GM23338 (cell line): Measurements from ENCODE around the gene B4GALT2. TPM values are rescaled to one million over a fixed set of nuclear protein-coding genes. Genes with fewer than 3 reads are reported as not detected.

Experiments used
- ATAC-seq: fragments of 200-7000 bp; cut with Tn5 transposase; 3 replicates; pipeline ENCODE4 v1.9.1; 2020
- DNase-seq: peaks from one replicate; pipeline ENCODE4 v3.0.0-alpha.2; 2015; ENCODE audit warnings: low spot score
- H2AFZ ChIP-seq: fragments of 200-600 bp; sonication (generic); 2 replicates; pipeline ENCODE4 v1.8.0; 2016; ENCODE audit warnings: antibody characterized with exemption, mild to moderate bottlenecking, moderate library complexity
- H3F3A ChIP-seq: fragments of 200-600 bp; sonication (generic); replicated peaks from 2 replicates; pipeline ENCODE4 v1.8.0; 2017; ENCODE audit warnings: antibody characterized with exemption, mixed run types, low read depth
- H3K27ac ChIP-seq: fragments of 200-600 bp; sonication (generic); 2 replicates; pipeline ENCODE4 v1.6.1; 2016; ENCODE audit warnings: low read depth
- H3K27me3 ChIP-seq: fragments of 200-600 bp; sonication (generic); 2 replicates; pipeline ENCODE4 v1.8.0; 2016; ENCODE audit warnings: mild to moderate bottlenecking, mixed run types, moderate library complexity; ENCODE audit not compliant: insufficient read depth
- H3K36me3 ChIP-seq: fragments of 200-600 bp; sonication (generic); 2 replicates; pipeline ENCODE4 v1.8.0; 2016; ENCODE audit warnings: mild to moderate bottlenecking; ENCODE audit not compliant: insufficient read depth
- H3K4me1 ChIP-seq: fragments of 200-600 bp; sonication (generic); 2 replicates; pipeline ENCODE4 v1.8.0; 2016; ENCODE audit warnings: mild to moderate bottlenecking, moderate library complexity; ENCODE audit not compliant: insufficient read depth
- H3K4me2 ChIP-seq: fragments of 200-600 bp; sonication (generic); 2 replicates; pipeline ENCODE4 v1.7.1; 2017; ENCODE audit warnings: mixed run types
- H3K4me3 ChIP-seq: fragments of 200-600 bp; sonication (generic); 2 replicates; pipeline ENCODE4 v1.6.1; 2016; ENCODE audit warnings: mixed run types
- H3K79me2 ChIP-seq: fragments of 200-600 bp; sonication (generic); replicated peaks from 2 replicates; pipeline ENCODE4 v1.8.0; 2017; ENCODE audit warnings: mild to moderate bottlenecking; ENCODE audit not compliant: insufficient read depth
- H3K9me2 ChIP-seq: fragments of 200-600 bp; sonication (generic); 2 replicates; pipeline ENCODE4 v1.8.0; 2017; ENCODE audit not compliant: insufficient read depth
- H4K20me1 ChIP-seq: fragments of 200-600 bp; sonication (generic); replicated peaks from 2 replicates; pipeline ENCODE4 v1.8.0; 2017; ENCODE audit warnings: mild to moderate bottlenecking; ENCODE audit not compliant: insufficient read depth
- H3K27ac Mint-ChIP-seq: 2 replicates; pipeline ENCODE4 v1.8.0; 2020; ENCODE audit warnings: inconsistent platforms, mild to moderate bottlenecking, moderate library complexity, mixed read lengths
- H3K27me3 Mint-ChIP-seq: 3 replicates; pipeline ENCODE4 v1.8.0; 2022; ENCODE audit warnings: low read depth, mild to moderate bottlenecking, moderate library complexity, mixed read lengths, inconsistent platforms; ENCODE audit not compliant: insufficient read depth, poor library complexity
- H3K36me3 Mint-ChIP-seq: 3 replicates; pipeline ENCODE4 v1.8.0; 2021; ENCODE audit warnings: low read depth, mild to moderate bottlenecking, inconsistent platforms, moderate library complexity, mixed read lengths
- H3K4me1 Mint-ChIP-seq: 3 replicates; pipeline ENCODE4 v1.8.0; 2020; ENCODE audit warnings: mild to moderate bottlenecking, inconsistent platforms, mixed read lengths
- H3K4me3 Mint-ChIP-seq: 3 replicates; pipeline ENCODE4 v1.8.0; 2021; ENCODE audit warnings: moderate library complexity, mild to moderate bottlenecking, inconsistent platforms, mixed read lengths
- H3K9me3 Mint-ChIP-seq: 3 replicates; pipeline ENCODE4 v1.8.0; 2020; ENCODE audit warnings: moderate library complexity, mild to moderate bottlenecking, inconsistent platforms, mixed read lengths
- CREB1 ChIP-seq: fragments of 250-450 bp; sonication (Bioruptor Pico); IDR thresholded peaks from 2 replicates; pipeline ENCODE4 v1.5.0; 2020; ENCODE audit warnings: low read depth, mild to moderate bottlenecking, moderate library complexity
- CTCF ChIP-seq, 2 experiments: fragments of 200-600 bp in 1 of 2; sonication (generic) in 1 of 2; conservative IDR thresholded peaks; 2 replicates each; pipeline versions ENCODE4 v1.5.1 to v1.6.1; 2016 to 2017; ENCODE audit warnings: antibody characterized with exemption in 2 of 2, low read depth in 2 of 2, mild to moderate bottlenecking in 2 of 2, moderate library complexity in 1 of 2
- EZH2 ChIP-seq: fragments of 200-600 bp; sonication (generic); IDR thresholded peaks from one replicate; pipeline ENCODE4 v1.8.0; 2017; ENCODE audit warnings: antibody characterized with exemption, mild to moderate bottlenecking, low read depth; ENCODE audit not compliant: unreplicated experiment
- EZH2phosphoT487 ChIP-seq: fragments of 200-600 bp; sonication (generic); IDR thresholded peaks from one replicate; pipeline ENCODE4 v1.8.1; 2018; ENCODE audit warnings: antibody characterized with exemption; ENCODE audit not compliant: unreplicated experiment
- JUNB ChIP-seq: IDR thresholded peaks from one replicate; pipeline ENCODE4 v1.6.1; 2016; ENCODE audit warnings: antibody characterized with exemption; ENCODE audit not compliant: unreplicated experiment
- POLR2AphosphoS5 ChIP-seq: IDR thresholded peaks from 2 replicates; pipeline ENCODE4 v1.6.1; 2016; ENCODE audit warnings: antibody characterized with exemption, low read depth
- STAT1 ChIP-seq: IDR thresholded peaks from one replicate; pipeline ENCODE4 v1.6.1; 2016; ENCODE audit warnings: antibody characterized with exemption; ENCODE audit not compliant: unreplicated experiment
- ZNF114 ChIP-seq: fragments of 250-450 bp; sonication (Bioruptor Pico); IDR thresholded peaks from 2 replicates; pipeline ENCODE4 v1.5.0; 2020; ENCODE audit warnings: mild to moderate bottlenecking, moderate library complexity
- ZNF331 ChIP-seq: fragments of 250-450 bp; sonication (Bioruptor Pico); IDR thresholded peaks from 2 replicates; pipeline ENCODE4 v1.5.0; 2020; ENCODE audit warnings: low read depth, mild to moderate bottlenecking, moderate library complexity
- polyA plus RNA-seq: library from polyadenylated mRNA; unstranded; fragments of >200 nt; fragmentation: Nextera tagmentation; extraction: Ambion mirVana; gene quantifications from 2 replicates; pipeline ENCODE4 v1.2.1, GENCODE V29; 2016
- total RNA-seq: library from RNA; depleted of rRNA; stranded (reverse); fragments of >200 nt; shearing (Covaris generic); gene quantifications from 2 replicates; pipeline ENCODE4 v1.2.3, GENCODE V29; 2014
- TF ChIP-seq, protein P1 (sequence below): IDR thresholded peaks from 2 replicates; pipeline ENCODE4 v1.6.1; 2016; ENCODE audit warnings: antibody characterized with exemption
- TF ChIP-seq, protein P2 (sequence below): fragments of 250-450 bp; sonication (Bioruptor Pico); IDR thresholded peaks from 2 replicates; pipeline ENCODE4 v1.5.0; 2020; ENCODE audit warnings: mild to moderate bottlenecking, moderate library complexity

Gene B4GALT2
- total and polyA plus RNA-seq, 2 experiments from 2014 or later, result 22.4 to 63.1 TPM

DNA sequence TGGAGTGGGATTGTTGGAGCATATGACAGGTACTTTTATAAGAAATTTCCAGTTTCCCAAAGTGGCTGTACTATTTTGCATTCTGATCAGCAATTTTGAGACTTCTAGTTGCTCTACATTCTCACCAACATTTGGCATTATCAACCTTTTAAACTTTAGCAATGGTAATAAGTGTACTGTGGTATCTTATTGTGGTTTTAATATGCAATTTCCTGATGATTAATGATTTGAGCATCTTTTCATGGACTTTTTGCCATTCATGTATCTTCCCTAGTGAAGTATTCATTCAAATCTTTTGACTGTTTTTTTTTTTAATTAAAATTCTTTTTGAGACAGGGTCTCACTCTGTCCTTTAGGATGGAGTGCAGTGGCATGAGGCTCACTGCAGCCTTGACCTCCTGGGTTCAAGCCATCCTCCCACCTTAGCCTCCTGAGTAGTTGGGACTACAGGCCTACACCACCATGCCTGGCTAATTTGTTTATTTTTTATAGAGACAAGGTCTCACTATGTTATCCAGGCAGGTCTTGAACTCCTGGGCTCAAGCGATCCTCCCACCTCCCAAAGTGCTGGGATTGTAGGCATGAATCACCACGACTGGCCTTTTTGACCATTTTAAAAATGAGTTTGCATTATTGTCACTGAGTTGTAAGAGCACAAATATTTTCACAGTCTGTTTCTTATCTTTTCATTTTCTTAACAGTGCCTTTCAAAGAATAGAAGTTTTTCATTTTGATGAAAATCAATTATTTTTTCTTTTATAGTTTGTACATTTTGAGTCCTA, 60.1 kb downstream of the B4GALT2 start:
- Histone ChIP-seq H3K4me3 (no peak overlapping the region), H4K20me1 (no peaks in the 10 kb centered on the region), H3K79me2 (no peaks in the 10 kb centered on the region), H3K4me1 (no peaks in the 10 kb centered on the region), H3K27ac (no peak overlapping the region), H3K9me2 (no peaks in the 10 kb centered on the region), H2AFZ (no peak overlapping the region), H3F3A (no peaks in the 10 kb centered on the region), H3K36me3 (no peaks in the 10 kb centered on the region), H3K27me3 (peaks cover 3% of the 10 kb centered on the region; the same call in 1 of the 2 replicates), H3K4me2 (no peak overlapping the region)
- Mint-ChIP-seq H3K9me3 (no peaks in the 10 kb centered on the region), H3K27ac (no peak overlapping the region), H3K36me3 (no peaks in the 10 kb centered on the region), H3K27me3 (peaks cover 3% of the 10 kb centered on the region), H3K4me1 (peaks cover 6% of the 10 kb centered on the region), H3K4me3 (no peak overlapping the region)
- no peak for DNase-seq
- TF ChIP-seq, protein P1, sequence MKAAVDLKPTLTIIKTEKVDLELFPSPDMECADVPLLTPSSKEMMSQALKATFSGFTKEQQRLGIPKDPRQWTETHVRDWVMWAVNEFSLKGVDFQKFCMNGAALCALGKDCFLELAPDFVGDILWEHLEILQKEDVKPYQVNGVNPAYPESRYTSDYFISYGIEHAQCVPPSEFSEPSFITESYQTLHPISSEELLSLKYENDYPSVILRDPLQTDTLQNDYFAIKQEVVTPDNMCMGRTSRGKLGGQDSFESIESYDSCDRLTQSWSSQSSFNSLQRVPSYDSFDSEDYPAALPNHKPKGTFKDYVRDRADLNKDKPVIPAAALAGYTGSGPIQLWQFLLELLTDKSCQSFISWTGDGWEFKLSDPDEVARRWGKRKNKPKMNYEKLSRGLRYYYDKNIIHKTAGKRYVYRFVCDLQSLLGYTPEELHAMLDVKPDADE, result no peak
- no peak for TF ChIP-seq POLR2AphosphoS5
- no peak for ATAC-seq

GRCh38 chr1:44040418-44040817, 61.4 kb downstream of the B4GALT2 start:
- no peaks in the 10 kb centered on the region for H4K20me1 ChIP-seq
- no peak overlapping the region for H3K27ac ChIP-seq
- H3K4me1 ChIP-seq, result no peaks in the 10 kb centered on the region
- H3K9me2 ChIP-seq, result no peaks in the 10 kb centered on the region
- no peak overlapping the region for H3K4me3 Mint-ChIP-seq
- H3K9me3 Mint-ChIP-seq, result no peaks in the 10 kb centered on the region
- peaks cover 3% of the 10 kb centered on the region for H3K27me3 Mint-ChIP-seq
- no peaks in the 10 kb centered on the region for H3F3A ChIP-seq
- TF ChIP-seq, protein P2, sequence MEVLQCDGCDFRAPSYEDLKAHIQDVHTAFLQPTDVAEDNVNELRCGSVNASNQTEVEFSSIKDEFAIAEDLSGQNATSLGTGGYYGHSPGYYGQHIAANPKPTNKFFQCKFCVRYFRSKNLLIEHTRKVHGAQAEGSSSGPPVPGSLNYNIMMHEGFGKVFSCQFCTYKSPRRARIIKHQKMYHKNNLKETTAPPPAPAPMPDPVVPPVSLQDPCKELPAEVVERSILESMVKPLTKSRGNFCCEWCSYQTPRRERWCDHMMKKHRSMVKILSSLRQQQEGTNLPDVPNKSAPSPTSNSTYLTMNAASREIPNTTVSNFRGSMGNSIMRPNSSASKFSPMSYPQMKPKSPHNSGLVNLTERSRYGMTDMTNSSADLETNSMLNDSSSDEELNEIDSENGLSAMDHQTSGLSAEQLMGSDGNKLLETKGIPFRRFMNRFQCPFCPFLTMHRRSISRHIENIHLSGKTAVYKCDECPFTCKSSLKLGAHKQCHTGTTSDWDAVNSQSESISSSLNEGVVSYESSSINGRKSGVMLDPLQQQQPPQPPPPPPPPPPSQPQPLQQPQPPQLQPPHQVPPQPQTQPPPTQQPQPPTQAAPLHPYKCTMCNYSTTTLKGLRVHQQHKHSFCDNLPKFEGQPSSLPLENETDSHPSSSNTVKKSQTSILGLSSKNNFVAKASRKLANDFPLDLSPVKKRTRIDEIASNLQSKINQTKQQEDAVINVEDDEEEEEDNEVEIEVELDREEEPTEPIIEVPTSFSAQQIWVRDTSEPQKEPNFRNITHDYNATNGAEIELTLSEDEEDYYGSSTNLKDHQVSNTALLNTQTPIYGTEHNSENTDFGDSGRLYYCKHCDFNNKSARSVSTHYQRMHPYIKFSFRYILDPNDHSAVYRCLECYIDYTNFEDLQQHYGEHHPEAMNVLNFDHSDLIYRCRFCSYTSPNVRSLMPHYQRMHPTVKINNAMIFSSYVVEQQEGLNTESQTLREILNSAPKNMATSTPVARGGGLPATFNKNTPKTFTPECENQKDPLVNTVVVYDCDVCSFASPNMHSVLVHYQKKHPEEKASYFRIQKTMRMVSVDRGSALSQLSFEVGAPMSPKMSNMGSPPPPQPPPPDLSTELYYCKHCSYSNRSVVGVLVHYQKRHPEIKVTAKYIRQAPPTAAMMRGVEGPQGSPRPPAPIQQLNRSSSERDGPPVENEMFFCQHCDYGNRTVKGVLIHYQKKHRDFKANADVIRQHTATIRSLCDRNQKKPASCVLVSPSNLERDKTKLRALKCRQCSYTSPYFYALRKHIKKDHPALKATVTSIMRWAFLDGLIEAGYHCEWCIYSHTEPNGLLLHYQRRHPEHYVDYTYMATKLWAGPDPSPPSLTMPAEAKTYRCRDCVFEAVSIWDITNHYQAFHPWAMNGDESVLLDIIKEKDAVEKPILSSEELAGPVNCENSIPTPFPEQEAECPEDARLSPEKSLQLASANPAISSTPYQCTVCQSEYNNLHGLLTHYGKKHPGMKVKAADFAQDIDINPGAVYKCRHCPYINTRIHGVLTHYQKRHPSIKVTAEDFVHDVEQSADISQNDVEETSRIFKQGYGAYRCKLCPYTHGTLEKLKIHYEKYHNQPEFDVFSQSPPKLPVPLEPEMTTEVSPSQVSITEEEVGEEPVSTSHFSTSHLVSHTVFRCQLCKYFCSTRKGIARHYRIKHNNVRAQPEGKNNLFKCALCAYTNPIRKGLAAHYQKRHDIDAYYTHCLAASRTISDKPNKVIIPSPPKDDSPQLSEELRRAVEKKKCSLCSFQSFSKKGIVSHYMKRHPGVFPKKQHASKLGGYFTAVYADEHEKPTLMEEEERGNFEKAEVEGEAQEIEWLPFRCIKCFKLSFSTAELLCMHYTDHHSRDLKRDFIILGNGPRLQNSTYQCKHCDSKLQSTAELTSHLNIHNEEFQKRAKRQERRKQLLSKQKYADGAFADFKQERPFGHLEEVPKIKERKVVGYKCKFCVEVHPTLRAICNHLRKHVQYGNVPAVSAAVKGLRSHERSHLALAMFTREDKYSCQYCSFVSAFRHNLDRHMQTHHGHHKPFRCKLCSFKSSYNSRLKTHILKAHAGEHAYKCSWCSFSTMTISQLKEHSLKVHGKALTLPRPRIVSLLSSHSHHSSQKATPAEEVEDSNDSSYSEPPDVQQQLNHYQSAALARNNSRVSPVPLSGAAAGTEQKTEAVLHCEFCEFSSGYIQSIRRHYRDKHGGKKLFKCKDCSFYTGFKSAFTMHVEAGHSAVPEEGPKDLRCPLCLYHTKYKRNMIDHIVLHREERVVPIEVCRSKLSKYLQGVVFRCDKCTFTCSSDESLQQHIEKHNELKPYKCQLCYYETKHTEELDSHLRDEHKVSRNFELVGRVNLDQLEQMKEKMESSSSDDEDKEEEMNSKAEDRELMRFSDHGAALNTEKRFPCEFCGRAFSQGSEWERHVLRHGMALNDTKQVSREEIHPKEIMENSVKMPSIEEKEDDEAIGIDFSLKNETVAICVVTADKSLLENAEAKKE (CRISPR knock-in tag), result no peak
- no peak for TF ChIP-seq EZH2
- no peak for TF ChIP-seq ZNF331 (CRISPR knock-in tag)
- TF ChIP-seq JUNB, result no peak
- no peak for TF ChIP-seq STAT1
- no peak for TF ChIP-seq ZNF114 (CRISPR knock-in tag)
- TF ChIP-seq POLR2AphosphoS5, result no peak
- TF ChIP-seq, protein P1, result no peak
- no peak for TF ChIP-seq EZH2phosphoT487
- no peak for TF ChIP-seq CREB1 (CRISPR knock-in tag)
- no peak for TF ChIP-seq CTCF (conservative IDR thresholded peaks at IDR 0.05; ENCODE audit: low read depth in 2 of 2)
- ATAC-seq (no peak), DNase-seq (no peak)
- no peak overlapping the region for H3K4me3 ChIP-seq
- H3K4me1 Mint-ChIP-seq, result peaks cover 6% of the 10 kb centered on the region
- no peak overlapping the region for H3K4me2 ChIP-seq
- no peak overlapping the region for H3K27ac Mint-ChIP-seq
- no peaks in the 10 kb centered on the region; the same call in 2 of the 3 replicates for H3K36me3 Mint-ChIP-seq
- H2AFZ ChIP-seq, result no peak overlapping the region
- no peaks in the 10 kb centered on the region for H3K79me2 ChIP-seq
- H3K27me3 ChIP-seq, result peaks cover 3% of the 10 kb centered on the region; the same call in 1 of the 2 replicates
- no peaks in the 10 kb centered on the region for H3K36me3 ChIP-seq
